Osteoblast (primary cell): Measurements from ENCODE around the gene RNF19B. TPM values are rescaled to one million over a fixed set of nuclear protein-coding genes. Genes with fewer than 3 reads are reported as not detected.
"Not testable (repeated sequence)": the region's sequence is repeated elsewhere in the genome, so short reads cannot be mapped to it uniquely, and the experiment has no call there.

Source experiments
- DNase-seq: peaks from one replicate; pipeline ENCODE4 v3.0.0; 2011; ENCODE audit warnings: low spot score, mixed read lengths; ENCODE audit not compliant: insufficient read length; ENCODE audit errors: missing footprints
- H2AFZ ChIP-seq: 2 replicates; pipeline ENCODE4 v1.6.0; 2011; ENCODE audit warnings: mild to moderate bottlenecking, low read length
- H3K27ac ChIP-seq: 2 replicates; pipeline ENCODE4 v1.5.1; 2011; ENCODE audit warnings: mild to moderate bottlenecking, low read depth, low read length, moderate library complexity
- H3K27me3 ChIP-seq: 2 replicates; pipeline ENCODE4 v1.6.0; 2012; ENCODE audit warnings: mild to moderate bottlenecking, control low read depth, inconsistent platforms, low read length, moderate library complexity; ENCODE audit not compliant: insufficient read depth
- H3K36me3 ChIP-seq: 2 replicates; pipeline ENCODE4 v1.5.1; 2011; ENCODE audit warnings: mild to moderate bottlenecking, low read length, control low read depth, moderate library complexity; ENCODE audit not compliant: insufficient read depth
- H3K4me1 ChIP-seq: 2 replicates; pipeline ENCODE4 v1.5.1; 2011; ENCODE audit warnings: mild to moderate bottlenecking, low read length, control low read depth, moderate library complexity; ENCODE audit not compliant: insufficient read depth
- H3K4me2 ChIP-seq: 2 replicates; pipeline ENCODE4 v1.6.0; 2011; ENCODE audit warnings: mild to moderate bottlenecking, low read length; ENCODE audit not compliant: insufficient read depth
- H3K4me3 ChIP-seq: fragments of 200-600 bp; sonication (generic); 3 replicates; pipeline ENCODE4 v1.5.1; 2012; ENCODE audit warnings: mild to moderate bottlenecking, low read length, inconsistent platforms; ENCODE audit not compliant: insufficient read depth
- H3K79me2 ChIP-seq: 2 replicates; pipeline ENCODE4 v1.6.0; 2012; ENCODE audit warnings: mild to moderate bottlenecking, low read length, control low read depth, inconsistent platforms; ENCODE audit not compliant: insufficient read depth
- H3K9me3 ChIP-seq: 2 replicates; pipeline ENCODE4 v1.5.1; 2011; ENCODE audit warnings: low read depth, low read length, control low read depth
- H4K20me1 ChIP-seq: 2 replicates; pipeline ENCODE4 v1.6.0; 2012; ENCODE audit warnings: mild to moderate bottlenecking, low read length, control low read depth; ENCODE audit not compliant: insufficient read depth
- total RNA-seq: library from RNA; depleted of rRNA; stranded (reverse); fragments of >200 nt; gene quantifications from 2 replicates; pipeline ENCODE4 v1.2.3, GENCODE V29; 2012
- TF ChIP-seq, protein P1 (sequence below): IDR thresholded peaks from 2 replicates; pipeline ENCODE4 v1.5.1; 2011; ENCODE audit warnings: mild to moderate bottlenecking, low read depth, low read length, moderate library complexity; ENCODE audit errors: extremely low read depth

Gene RNF19B
- total RNA-seq, 1 donor, result 14.5 TPM

GRCh38 chr1:32980080-32980479 is 15.5 kb upstream of the RNF19B start:
- Histone ChIP-seq H2AFZ (no peak overlapping the region), H3K9me3 (no peaks in the 10 kb centered on the region), H4K20me1 (no peaks in the 10 kb centered on the region), H3K27ac (no peak overlapping the region), H3K4me3 (no peak overlapping the region), H3K4me2 (no peak overlapping the region), H3K79me2 (no peaks in the 10 kb centered on the region), H3K27me3 (no peaks in the 10 kb centered on the region), H3K4me1 (peaks cover 11% of the 10 kb centered on the region), H3K36me3 (no peaks in the 10 kb centered on the region)
- TF ChIP-seq, protein P1, sequence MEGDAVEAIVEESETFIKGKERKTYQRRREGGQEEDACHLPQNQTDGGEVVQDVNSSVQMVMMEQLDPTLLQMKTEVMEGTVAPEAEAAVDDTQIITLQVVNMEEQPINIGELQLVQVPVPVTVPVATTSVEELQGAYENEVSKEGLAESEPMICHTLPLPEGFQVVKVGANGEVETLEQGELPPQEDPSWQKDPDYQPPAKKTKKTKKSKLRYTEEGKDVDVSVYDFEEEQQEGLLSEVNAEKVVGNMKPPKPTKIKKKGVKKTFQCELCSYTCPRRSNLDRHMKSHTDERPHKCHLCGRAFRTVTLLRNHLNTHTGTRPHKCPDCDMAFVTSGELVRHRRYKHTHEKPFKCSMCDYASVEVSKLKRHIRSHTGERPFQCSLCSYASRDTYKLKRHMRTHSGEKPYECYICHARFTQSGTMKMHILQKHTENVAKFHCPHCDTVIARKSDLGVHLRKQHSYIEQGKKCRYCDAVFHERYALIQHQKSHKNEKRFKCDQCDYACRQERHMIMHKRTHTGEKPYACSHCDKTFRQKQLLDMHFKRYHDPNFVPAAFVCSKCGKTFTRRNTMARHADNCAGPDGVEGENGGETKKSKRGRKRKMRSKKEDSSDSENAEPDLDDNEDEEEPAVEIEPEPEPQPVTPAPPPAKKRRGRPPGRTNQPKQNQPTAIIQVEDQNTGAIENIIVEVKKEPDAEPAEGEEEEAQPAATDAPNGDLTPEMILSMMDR, result no peak
- DNase-seq, result no peak

GRCh38 chr1:32978854-32979253 is 14.2 kb upstream of the RNF19B start:
- TF ChIP-seq, protein P1, result no peak
- H3K27me3 ChIP-seq, result no peaks in the 10 kb centered on the region
- H3K4me2 ChIP-seq, result no peak overlapping the region
- DNase-seq, result no peak
- no peaks in the 10 kb centered on the region for H3K36me3 ChIP-seq
- no peaks in the 10 kb centered on the region for H4K20me1 ChIP-seq
- H3K4me1 ChIP-seq, result peaks cover 11% of the 10 kb centered on the region
- H3K9me3 ChIP-seq, result no peaks in the 10 kb centered on the region
- no peak overlapping the region for H3K27ac ChIP-seq
- H3K79me2 ChIP-seq, result no peaks in the 10 kb centered on the region
- no peak overlapping the region for H2AFZ ChIP-seq
- H3K4me3 ChIP-seq, result no peak overlapping the region

DNA sequence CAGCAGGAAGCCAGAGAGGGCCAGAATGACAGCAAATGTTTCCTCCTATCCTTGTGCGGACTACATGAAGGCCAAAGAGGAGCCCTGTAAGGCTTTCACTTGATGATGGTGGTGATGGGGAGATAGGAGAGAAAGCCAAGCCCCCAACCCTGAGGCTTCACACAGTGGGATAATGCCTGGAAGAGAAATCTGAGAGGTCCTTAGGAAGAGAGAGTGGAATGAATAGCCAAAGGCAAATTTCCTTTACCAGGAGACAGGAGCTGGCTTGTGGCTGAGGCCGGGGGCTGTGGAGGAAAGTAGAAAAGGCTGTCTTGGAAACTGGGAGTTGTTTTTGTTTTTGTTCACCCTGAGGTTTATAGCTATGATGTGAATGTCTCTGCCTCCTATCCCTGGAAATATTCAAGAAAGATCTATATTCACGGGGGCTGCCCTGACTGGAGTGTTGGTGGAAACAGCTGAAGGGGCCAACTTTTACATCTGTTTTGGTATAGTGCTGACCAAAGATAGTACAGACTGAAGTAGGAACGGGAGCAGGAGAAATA is 13.0 kb upstream of the RNF19B start:
- H3K79me2 ChIP-seq, result no peaks in the 10 kb centered on the region
- TF ChIP-seq, protein P1, result no peak
- H3K36me3 ChIP-seq, result no peaks in the 10 kb centered on the region
- H3K4me1 ChIP-seq, result peaks cover 13% of the 10 kb centered on the region
- H2AFZ ChIP-seq, result no peak overlapping the region
- no peaks in the 10 kb centered on the region for H4K20me1 ChIP-seq
- H3K27ac ChIP-seq, result no peak overlapping the region
- DNase-seq, result no peak
- no peaks in the 10 kb centered on the region for H3K9me3 ChIP-seq
- H3K4me3 ChIP-seq, result no peak overlapping the region
- no peaks in the 10 kb centered on the region for H3K27me3 ChIP-seq
- H3K4me2 ChIP-seq, result no peak overlapping the region

- H4K20me1 ChIP-seq, H3K4me1 ChIP-seq, H3K27me3 ChIP-seq, H3K4me2 ChIP-seq, H3K36me3 ChIP-seq, H3K79me2 ChIP-seq, H3K27ac ChIP-seq, H3K4me3 ChIP-seq, H2AFZ ChIP-seq, DNase-seq, H3K9me3 ChIP-seq: not testable (repeated sequence)
These were observed 10.4 kb upstream of the RNF19B start for GRCh38 chr1:32975055-32975454.

- not testable (repeated sequence) for H3K27ac ChIP-seq, H3K79me2 ChIP-seq, H3K27me3 ChIP-seq, H3K36me3 ChIP-seq, H2AFZ ChIP-seq, H3K9me3 ChIP-seq, H4K20me1 ChIP-seq, DNase-seq
- H3K4me1 ChIP-seq, result peaks cover 20% of the 10 kb centered on the region
- H3K4me2 ChIP-seq, result peak overlapping the region; percentile 98
- peak overlapping the region; percentile 76 for H3K4me3 ChIP-seq
These were observed 8.8 kb upstream of the RNF19B start for GRCh38 chr1:32973458-32973857.
